ENCODE results near the gene LHFPL3. TPM values are rescaled to one million over a fixed set of nuclear protein-coding genes. Genes with fewer than 3 reads are reported as not detected.

Gene LHFPL3
- polyA plus RNA-seq, 1 experiment, result not detected

DNA sequence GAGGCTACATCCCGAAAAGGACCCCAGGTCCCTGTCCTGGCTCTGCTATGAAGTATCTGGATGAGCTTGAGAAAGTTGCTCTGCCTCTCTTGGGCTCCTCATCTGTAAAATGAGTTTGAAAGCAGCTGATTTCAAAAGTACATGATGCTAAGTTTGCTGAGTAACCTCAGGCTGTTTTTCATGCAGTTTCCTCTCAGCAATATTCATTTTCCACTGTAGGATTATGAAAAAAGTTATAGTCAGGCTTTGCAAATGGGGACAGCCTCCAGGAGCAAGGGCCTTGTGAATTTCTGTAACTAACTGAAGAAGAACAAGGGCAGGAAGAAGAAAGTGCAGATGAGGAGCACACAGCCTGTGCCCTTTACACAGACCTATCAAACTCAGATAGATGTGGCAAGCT is 518.3 kb downstream of the LHFPL3 start:
- ChIA-PET CTCF (interaction anchor here (0.6 to 3.6 kb wide), 9 partner anchors 10 to 615 kb away, joined by 3 to 40 read pairs (median 18); no protein-coding TSS in a partner anchor), POLR2A (no interaction called here)
- no peak overlapping the region for H3K4me3 ChIP-seq (ENCODE audit: low read depth, low read length)
- DNase-seq (ENCODE audit: low read depth), result no peak
- H3K36me3 ChIP-seq (ENCODE audit: control insufficient read depth, insufficient read depth, low read length), result no peaks in the 10 kb centered on the region
- H3K27me3 ChIP-seq (ENCODE audit: control insufficient read depth, insufficient read depth, low read length), result no peaks in the 10 kb centered on the region
- no peak for TF ChIP-seq CTCF (IDR thresholded peaks at IDR 0.05; ENCODE audit: insufficient read depth, low read depth, low read length)

DNA sequence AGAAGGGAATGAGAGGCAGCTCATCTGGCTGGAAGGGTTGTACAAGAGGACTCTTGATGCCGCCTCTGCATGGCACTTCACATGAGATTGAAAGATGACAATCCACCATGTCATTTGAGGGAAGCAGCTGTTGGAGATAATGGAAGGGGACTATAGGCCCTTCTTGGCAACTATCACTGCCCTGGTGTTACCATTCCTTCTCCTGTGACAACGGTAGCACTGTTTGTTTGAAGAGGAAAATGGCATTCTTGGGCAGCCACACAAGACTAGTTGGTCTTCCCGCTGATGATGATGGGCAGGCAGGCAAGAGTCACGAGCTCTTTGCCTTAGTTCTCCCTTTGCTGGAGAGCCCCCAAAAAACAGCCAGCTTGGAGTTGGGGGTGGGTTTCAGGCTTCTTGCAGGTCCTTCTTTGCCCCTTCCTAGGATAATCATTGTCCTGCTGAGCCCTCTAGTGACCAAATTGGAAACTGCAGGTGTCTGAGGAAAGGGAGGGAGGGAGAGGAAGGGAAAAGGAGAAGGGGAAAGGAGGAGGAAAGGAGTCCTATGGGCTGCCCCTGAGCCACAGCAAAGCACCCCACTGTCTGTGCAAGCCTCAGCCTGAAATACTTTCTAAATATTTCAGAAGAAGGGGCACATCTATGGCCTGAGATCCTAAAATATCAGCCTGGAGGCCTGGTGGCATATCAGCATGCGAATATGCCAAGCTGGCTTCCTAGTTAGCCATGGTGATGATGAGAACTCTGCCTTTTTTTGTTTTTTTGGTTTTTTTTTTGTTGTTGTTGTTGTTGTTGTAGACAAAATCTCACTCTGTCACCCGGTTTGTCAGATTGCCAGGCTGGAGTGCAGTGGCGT is 520.0 kb downstream of the LHFPL3 start:
- POLR2A ChIA-PET, result no interaction called here
- CTCF ChIA-PET, result interaction anchor here (0.6 to 3.6 kb wide), 29 partner anchors 9 to 1324 kb away, joined by 3 to 40 read pairs (median 4); no protein-coding TSS in a partner anchor
- peak; percentile 84 for TF ChIP-seq CTCF (IDR thresholded peaks at IDR 0.05; ENCODE audit: insufficient read depth, low read depth, low read length)
- DNase-seq (ENCODE audit: low read depth), result no peak
- Histone ChIP-seq H3K36me3 (ENCODE audit: control insufficient read depth, insufficient read depth, low read length) (no peaks in the 10 kb centered on the region), H3K27me3 (ENCODE audit: control insufficient read depth, insufficient read depth, low read length) (no peaks in the 10 kb centered on the region; the same call in none of the 2 replicates), H3K4me3 (ENCODE audit: low read depth, low read length) (no peak overlapping the region)

- no peaks in the 10 kb centered on the region for H3K36me3 ChIP-seq (ENCODE audit: control insufficient read depth, insufficient read depth, low read length)
- no peak for DNase-seq (ENCODE audit: low read depth)
- no peak overlapping the region for H3K4me3 ChIP-seq (ENCODE audit: low read depth, low read length)
- TF ChIP-seq CTCF (IDR thresholded peaks at IDR 0.05; ENCODE audit: insufficient read depth, low read depth, low read length), result no peak
- ChIA-PET POLR2A (no interaction called here), CTCF (interaction anchor here (0.6 kb wide), 1 partner anchor 82 kb away, joined by 3 read pairs; no protein-coding TSS in a partner anchor)
- no peaks in the 10 kb centered on the region; the same call in none of the 2 replicates for H3K27me3 ChIP-seq (ENCODE audit: control insufficient read depth, insufficient read depth, low read length)
Observed at GRCh38 chr7:104850374-104850773, 522.0 kb downstream of the LHFPL3 start.

GRCh38 chr7:104851268-104851667 is 522.9 kb downstream of the LHFPL3 start:
- CTCF ChIA-PET, result interaction anchor here (0.6 to 0.7 kb wide), 2 partner anchors 10 to 83 kb away, joined by 3 read pairs; no protein-coding TSS in a partner anchor
- no peak for TF ChIP-seq CTCF (IDR thresholded peaks at IDR 0.05; ENCODE audit: insufficient read depth, low read depth, low read length)

GRCh38 chr7:104852386-104852785 is 524.0 kb downstream of the LHFPL3 start:
- H3K4me3 ChIP-seq (ENCODE audit: low read depth, low read length), result no peak overlapping the region
- ChIA-PET CTCF (interaction anchor here (0.6 to 1.4 kb wide), 4 partner anchors 10 to 621 kb away, joined by 3 to 4 read pairs (median 4); no protein-coding TSS in a partner anchor), POLR2A (no interaction called here)
- TF ChIP-seq CTCF (IDR thresholded peaks at IDR 0.05; ENCODE audit: insufficient read depth, low read depth, low read length), result no peak
- H3K27me3 ChIP-seq (ENCODE audit: control insufficient read depth, insufficient read depth, low read length), result no peaks in the 10 kb centered on the region; the same call in none of the 2 replicates
- DNase-seq (ENCODE audit: low read depth), result no peak
- H3K36me3 ChIP-seq (ENCODE audit: control insufficient read depth, insufficient read depth, low read length), result no peaks in the 10 kb centered on the region

More at GRCh38 chr7:104851268-104851667, 522.9 kb downstream of the LHFPL3 start:
- POLR2A ChIA-PET, result no interaction called here
- no peak for DNase-seq (ENCODE audit: low read depth)
- Histone ChIP-seq H3K4me3 (ENCODE audit: low read depth, low read length) (no peak overlapping the region), H3K27me3 (ENCODE audit: control insufficient read depth, insufficient read depth, low read length) (no peaks in the 10 kb centered on the region; the same call in none of the 2 replicates), H3K36me3 (ENCODE audit: control insufficient read depth, insufficient read depth, low read length) (no peaks in the 10 kb centered on the region)
